H1 (cell line): Measurements from ENCODE around the gene EIF4ENIF1. TPM values are rescaled to one million over a fixed set of nuclear protein-coding genes. Genes with fewer than 3 reads are reported as not detected.

Experiments
- PHF8 ChIP-seq: fragments of 200-600 bp; sonication (generic); conservative IDR thresholded peaks from 2 replicates; pipeline ENCODE4 v1.7.1; 2012; ENCODE audit warnings: low read depth, mild to moderate bottlenecking, inconsistent platforms, low read length, moderate library complexity
- ZNF274 ChIP-seq: IDR thresholded peaks from 2 replicates; pipeline ENCODE4 v1.7.0; 2012; ENCODE audit warnings: low read length, borderline replicate concordance; ENCODE audit errors: extremely low read depth
- polyA plus RNA-seq, 7 experiments: library from polyadenylated mRNA; depleted of rRNA in 3 of 7; stranded (reverse) in 5 of 7; unstranded in 2 of 7; fragments of >200 nt in 5 of 7; fragments of 200-250 nt in 2 of 7; gene quantifications; 1 replicate in 5 of 7; 2 replicates in 1 of 7; 4 replicates in 1 of 7; pipeline versions ENCODE4 v1.2.1 to v1.2.3, GENCODE V29; 2011 to 2013; ENCODE audit warnings: missing spikeins in 2 of 7, mixed read lengths in 2 of 7
- total RNA-seq: library from RNA; stranded (reverse); fragmentation: NEBNext Ultra II Directional; extraction: Animal tissue kit (Norgen Biotek cat#: 25700); gene quantifications from 2 replicates; pipeline ENCODE4 v1.2.1, GENCODE V29; 2021
- TF ChIP-seq, protein P1 (sequence below): IDR thresholded peaks from 2 replicates; pipeline ENCODE4 v1.6.1; 2011; ENCODE audit warnings: low read length, improper control_type of control experiment

EIF4ENIF1 gene
- total and polyA plus RNA-seq, 2 of the 8 experiments (the other 6 are each of a cell fraction or from before 2014, with no cell fraction given): 21.9 to 23.6 TPM

DNA sequence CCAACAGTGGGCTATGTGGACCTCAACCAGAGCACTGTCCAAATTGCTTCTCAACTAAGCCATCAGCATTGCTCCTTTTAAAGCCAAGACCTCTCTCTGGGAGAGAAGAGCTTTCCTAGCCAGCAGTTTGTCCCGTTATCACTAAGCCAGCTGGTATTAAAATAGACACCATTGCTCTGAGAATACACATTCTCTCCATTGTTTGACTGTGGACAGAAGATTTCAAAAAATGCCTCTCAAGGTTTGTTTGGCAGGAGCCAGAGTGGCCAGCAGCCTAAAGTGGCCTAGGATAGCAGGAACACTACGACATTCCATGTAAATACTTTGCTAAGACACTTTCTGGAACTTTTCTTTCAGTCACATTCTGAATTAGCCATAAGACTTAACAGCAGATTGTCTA, 41.3 kb downstream of the EIF4ENIF1 start (continued):
- no peak for TF ChIP-seq PHF8
- TF ChIP-seq, protein P1, sequence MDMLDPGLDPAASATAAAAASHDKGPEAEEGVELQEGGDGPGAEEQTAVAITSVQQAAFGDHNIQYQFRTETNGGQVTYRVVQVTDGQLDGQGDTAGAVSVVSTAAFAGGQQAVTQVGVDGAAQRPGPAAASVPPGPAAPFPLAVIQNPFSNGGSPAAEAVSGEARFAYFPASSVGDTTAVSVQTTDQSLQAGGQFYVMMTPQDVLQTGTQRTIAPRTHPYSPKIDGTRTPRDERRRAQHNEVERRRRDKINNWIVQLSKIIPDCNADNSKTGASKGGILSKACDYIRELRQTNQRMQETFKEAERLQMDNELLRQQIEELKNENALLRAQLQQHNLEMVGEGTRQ: no peak
- no peak for TF ChIP-seq ZNF274
